Prostate gland (tissue), 2 donors: ENCODE results near the gene GABRG3. TPM values are rescaled to one million over a fixed set of nuclear protein-coding genes. Genes with fewer than 3 reads are reported as not detected.

Experiments used
- DNase-seq: peaks from one replicate; pipeline ENCODE4 v3.0.0-alpha.2; 2019; ENCODE audit warnings: low spot score
- H3K27ac ChIP-seq, 2 donors: fragments of 200-600 bp; sonication (generic); 2 replicates each; pipeline ENCODE4 v1.5.1; 2017 to 2019
- H3K27me3 ChIP-seq: fragments of 200-600 bp; sonication (generic); replicated peaks from 2 replicates; pipeline ENCODE4 v1.5.1; 2019; ENCODE audit not compliant: insufficient read depth
- H3K36me3 ChIP-seq, 2 donors: fragments of 200-600 bp; sonication (generic); 1 replicate in 1 of 2; 2 replicates in 1 of 2; pipeline versions ENCODE4 v1.5.1 to v1.8.1; 2017 to 2019
- H3K4me1 ChIP-seq: fragments of 200-600 bp; sonication (generic); replicated peaks from 2 replicates; pipeline ENCODE4 v1.5.1; 2019
- H3K4me3 ChIP-seq, 2 donors: fragments of 200-600 bp; sonication (generic); 2 replicates each; pipeline ENCODE4 v1.5.1; 2017 to 2019
- H3K9me3 ChIP-seq: fragments of 200-600 bp; sonication (generic); 2 replicates; pipeline ENCODE4 v1.5.1; 2017
- POLR2A ChIP-seq: fragments of 450-650 bp; IDR thresholded peaks from one replicate; pipeline ENCODE4 v1.6.1; 2016; ENCODE audit warnings: antibody characterized with exemption, mild to moderate bottlenecking
- POLR2AphosphoS5 ChIP-seq: sonication (generic); formaldehyde crosslinking; IDR thresholded peaks from one replicate; pipeline ENCODE4 v1.6.1; 2017; ENCODE audit warnings: antibody characterized with exemption
- WGBS: methylation state at CpG from one replicate; pipeline ENCODE4 v1.1.5; 2018; 5-methylcytosine and 5-hydroxymethylcytosine counted together
- intact Hi-C: fragments of 100-400 bp; cut with DNase I; formaldehyde crosslinking; loops from one replicate; pipeline ENCODE4 v1.14.2; 2022
- total RNA-seq, 2 donors: library from RNA; depleted of rRNA; stranded (reverse); fragments of >200 nt; gene quantifications; one replicate each; pipeline ENCODE4 v1.1.0, GENCODE V29; 2016
- TF ChIP-seq, protein P1 (sequence below), 4 experiments: fragments of 200-600 bp in 2 of 4; fragments of 450-650 bp in 2 of 4; sonication (generic) in 2 of 4; IDR thresholded peaks; 1 replicate in 3 of 4; 2 replicates in 1 of 4; pipeline ENCODE4 v1.5.1; 2016 to 2019; ENCODE audit warnings: antibody characterized with exemption in 4 of 4, mild to moderate bottlenecking in 2 of 4, moderate library complexity in 2 of 4

GABRG3 gene
- total RNA-seq, 2 donors from 2014 or later = 15.6 to 35.4 TPM

DNA sequence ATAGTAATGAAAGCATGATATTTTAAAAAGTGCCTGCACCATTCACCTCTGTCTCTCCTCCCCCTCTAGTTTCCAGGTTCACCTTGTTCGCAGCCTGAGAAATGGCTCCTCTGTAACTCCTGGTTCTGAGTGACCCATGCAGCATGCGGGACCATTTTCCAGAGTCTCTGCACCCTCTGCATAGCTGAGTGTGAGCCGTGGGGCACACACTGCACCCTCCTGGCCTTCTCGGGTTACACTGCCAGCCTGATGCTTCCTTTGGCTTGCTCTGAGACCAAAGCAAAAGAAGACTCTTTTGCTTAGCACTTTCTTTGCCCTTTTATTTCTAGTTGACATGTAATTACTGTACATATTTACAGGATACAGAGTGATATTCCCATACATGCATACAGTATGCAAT, 287.3 kb downstream of the GABRG3 start:
- DNase-seq = no peak
- no peak overlapping the region for H3K27ac ChIP-seq
- H3K4me3 ChIP-seq = no peak overlapping the region
- H3K36me3 ChIP-seq = no peaks in the 10 kb centered on the region
- no peaks in the 10 kb centered on the region for H3K9me3 ChIP-seq
- H3K27me3 ChIP-seq = no peaks in the 10 kb centered on the region
- TF ChIP-seq, protein P1, sequence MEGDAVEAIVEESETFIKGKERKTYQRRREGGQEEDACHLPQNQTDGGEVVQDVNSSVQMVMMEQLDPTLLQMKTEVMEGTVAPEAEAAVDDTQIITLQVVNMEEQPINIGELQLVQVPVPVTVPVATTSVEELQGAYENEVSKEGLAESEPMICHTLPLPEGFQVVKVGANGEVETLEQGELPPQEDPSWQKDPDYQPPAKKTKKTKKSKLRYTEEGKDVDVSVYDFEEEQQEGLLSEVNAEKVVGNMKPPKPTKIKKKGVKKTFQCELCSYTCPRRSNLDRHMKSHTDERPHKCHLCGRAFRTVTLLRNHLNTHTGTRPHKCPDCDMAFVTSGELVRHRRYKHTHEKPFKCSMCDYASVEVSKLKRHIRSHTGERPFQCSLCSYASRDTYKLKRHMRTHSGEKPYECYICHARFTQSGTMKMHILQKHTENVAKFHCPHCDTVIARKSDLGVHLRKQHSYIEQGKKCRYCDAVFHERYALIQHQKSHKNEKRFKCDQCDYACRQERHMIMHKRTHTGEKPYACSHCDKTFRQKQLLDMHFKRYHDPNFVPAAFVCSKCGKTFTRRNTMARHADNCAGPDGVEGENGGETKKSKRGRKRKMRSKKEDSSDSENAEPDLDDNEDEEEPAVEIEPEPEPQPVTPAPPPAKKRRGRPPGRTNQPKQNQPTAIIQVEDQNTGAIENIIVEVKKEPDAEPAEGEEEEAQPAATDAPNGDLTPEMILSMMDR (IDR thresholded peaks at IDR 0.05) = no peak
- TF ChIP-seq POLR2A (no peak), POLR2AphosphoS5 (no peak)
- intact Hi-C loops = no loop called here
- 54% methylated on average over 4 of the region's 4 CpGs for WGBS
- no peaks in the 10 kb centered on the region for H3K4me1 ChIP-seq

DNA sequence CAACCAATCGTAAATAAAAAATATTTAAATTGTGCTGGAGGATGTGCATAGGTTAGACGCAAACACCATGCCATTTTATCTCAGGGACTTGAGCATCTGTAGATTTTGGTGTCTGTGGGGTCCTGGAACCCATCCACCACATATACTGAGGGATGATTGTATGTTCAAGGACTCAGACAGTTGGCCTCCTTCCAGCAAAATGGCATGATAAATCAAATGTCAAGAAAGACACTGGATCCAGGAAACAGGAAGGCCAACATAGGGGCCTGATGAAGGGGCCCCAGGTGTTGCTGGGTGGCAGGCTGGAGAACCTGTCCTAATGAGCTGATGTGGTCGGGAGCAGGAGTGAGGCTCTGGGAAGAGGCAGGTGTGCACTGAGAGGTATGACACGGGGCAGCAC, 289.5 kb downstream of the GABRG3 start:
- H3K27me3 ChIP-seq = no peaks in the 10 kb centered on the region
- TF ChIP-seq, protein P1 (IDR thresholded peaks at IDR 0.05) = no peak
- TF ChIP-seq POLR2A = no peak
- no peak for TF ChIP-seq POLR2AphosphoS5
- no peaks in the 10 kb centered on the region for H3K36me3 ChIP-seq
- intact Hi-C loops = no loop called here
- H3K9me3 ChIP-seq = no peaks in the 10 kb centered on the region
- H3K27ac ChIP-seq = no peak overlapping the region
- no peak overlapping the region for H3K4me3 ChIP-seq
- no peaks in the 10 kb centered on the region for H3K4me1 ChIP-seq
- 55% methylated on average over 4 of the region's 4 CpGs for WGBS
- DNase-seq = no peak

DNA sequence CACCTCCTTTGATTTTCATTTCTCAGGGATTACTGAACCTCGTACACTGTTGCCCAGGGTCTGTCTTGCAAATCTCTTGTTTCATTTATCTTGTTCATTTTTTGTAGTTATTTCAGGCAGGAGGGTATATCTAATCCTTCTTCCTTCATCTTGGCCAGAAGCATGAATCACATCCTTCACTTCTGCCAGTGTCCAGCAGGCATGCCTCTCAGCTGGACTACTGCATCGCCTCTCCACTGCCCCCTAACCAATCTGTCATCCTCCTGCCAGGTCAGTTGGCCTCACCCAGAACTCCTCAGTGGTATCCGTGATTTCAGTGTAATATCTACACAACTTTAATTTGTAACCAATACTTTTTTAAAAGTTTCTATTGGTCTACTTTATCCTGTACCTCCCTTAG, 297.9 kb downstream of the GABRG3 start:
- no peaks in the 10 kb centered on the region for H3K4me1 ChIP-seq
- no peak for TF ChIP-seq POLR2A
- TF ChIP-seq POLR2AphosphoS5 = no peak
- TF ChIP-seq, protein P1 (IDR thresholded peaks at IDR 0.05) = no peak
- no peak overlapping the region for H3K27ac ChIP-seq
- no peaks in the 10 kb centered on the region for H3K36me3 ChIP-seq
- DNase-seq = no peak
- H3K9me3 ChIP-seq = no peaks in the 10 kb centered on the region
- H3K4me3 ChIP-seq = no peak overlapping the region
- intact Hi-C loops = no loop called here
- no peaks in the 10 kb centered on the region for H3K27me3 ChIP-seq
- 80% methylated on average over 3 of the region's 3 CpGs for WGBS

DNA sequence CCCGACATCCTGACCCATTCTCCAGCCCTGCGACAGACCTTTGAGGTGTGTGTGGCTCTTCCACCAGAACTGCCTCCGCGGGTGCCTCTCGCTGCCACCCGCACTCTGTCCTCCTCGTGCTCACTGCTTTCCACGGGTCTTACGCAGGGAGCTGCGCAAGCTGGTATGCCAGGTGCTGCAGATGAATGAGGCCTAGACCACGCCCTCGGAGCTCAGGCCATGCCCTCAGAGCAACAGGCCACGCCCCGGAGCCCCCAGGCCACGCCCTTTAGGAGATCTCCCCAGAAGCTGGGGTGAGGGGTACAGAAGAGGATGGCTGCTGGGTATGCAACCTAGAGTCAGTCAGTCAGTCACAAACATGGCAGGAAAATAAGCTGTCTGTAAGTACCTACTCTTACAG, 300.3 kb downstream of the GABRG3 start:
- no peak for DNase-seq
- no peaks in the 10 kb centered on the region for H3K27me3 ChIP-seq
- TF ChIP-seq, protein P1 (IDR thresholded peaks at IDR 0.05) = no peak
- TF ChIP-seq POLR2AphosphoS5 (no peak), POLR2A (no peak)
- no peak overlapping the region for H3K4me3 ChIP-seq
- no peaks in the 10 kb centered on the region for H3K36me3 ChIP-seq
- 89% methylated on average over 11 of the region's 15 CpGs for WGBS
- no peaks in the 10 kb centered on the region for H3K4me1 ChIP-seq
- no peak overlapping the region for H3K27ac ChIP-seq
- H3K9me3 ChIP-seq = no peaks in the 10 kb centered on the region
- intact Hi-C loops = no loop called here

DNA sequence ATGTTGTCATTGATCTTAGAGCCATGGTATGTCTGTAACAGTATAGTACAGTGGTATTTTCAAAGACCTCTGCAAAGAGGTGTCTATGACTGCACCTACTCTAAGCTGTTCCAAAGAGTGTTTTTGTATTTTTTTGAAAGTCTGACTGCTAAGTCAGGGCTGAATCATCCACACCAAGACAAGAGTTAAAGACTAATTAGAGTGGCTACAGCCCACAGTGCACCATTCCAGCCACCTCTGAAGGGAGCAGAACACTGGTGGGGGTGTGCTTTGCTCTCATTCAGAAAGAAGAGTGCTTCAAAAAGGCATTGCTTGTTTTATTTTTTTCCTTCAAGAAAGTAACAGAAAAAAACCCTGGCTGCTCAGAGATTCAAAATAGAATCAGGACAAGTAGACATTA, 301.4 kb downstream of the GABRG3 start:
- no peak for DNase-seq
- no peaks in the 10 kb centered on the region for H3K9me3 ChIP-seq
- no peak overlapping the region for H3K27ac ChIP-seq
- H3K36me3 ChIP-seq = no peaks in the 10 kb centered on the region
- intact Hi-C loops = no loop called here
- no peaks in the 10 kb centered on the region for H3K4me1 ChIP-seq
- TF ChIP-seq POLR2A = no peak
- H3K27me3 ChIP-seq = no peaks in the 10 kb centered on the region
- no peak overlapping the region for H3K4me3 ChIP-seq
